Amygdala (tissue), 56 donors: ENCODE results near the gene MAN2A1.
A peak's percentile ranks its signal among the peaks of the same experiment; 100 is the strongest.
"Not testable (repeated sequence)": the region's sequence is repeated elsewhere in the genome, so short reads cannot be mapped to it uniquely, and the experiment has no call there.

Experiments
- DNase-seq, 56 donors: peaks; one replicate each; lab custom pipeline; 2025; lab: John Stamatoyannopoulos, UW

Gene MAN2A1

DNA sequence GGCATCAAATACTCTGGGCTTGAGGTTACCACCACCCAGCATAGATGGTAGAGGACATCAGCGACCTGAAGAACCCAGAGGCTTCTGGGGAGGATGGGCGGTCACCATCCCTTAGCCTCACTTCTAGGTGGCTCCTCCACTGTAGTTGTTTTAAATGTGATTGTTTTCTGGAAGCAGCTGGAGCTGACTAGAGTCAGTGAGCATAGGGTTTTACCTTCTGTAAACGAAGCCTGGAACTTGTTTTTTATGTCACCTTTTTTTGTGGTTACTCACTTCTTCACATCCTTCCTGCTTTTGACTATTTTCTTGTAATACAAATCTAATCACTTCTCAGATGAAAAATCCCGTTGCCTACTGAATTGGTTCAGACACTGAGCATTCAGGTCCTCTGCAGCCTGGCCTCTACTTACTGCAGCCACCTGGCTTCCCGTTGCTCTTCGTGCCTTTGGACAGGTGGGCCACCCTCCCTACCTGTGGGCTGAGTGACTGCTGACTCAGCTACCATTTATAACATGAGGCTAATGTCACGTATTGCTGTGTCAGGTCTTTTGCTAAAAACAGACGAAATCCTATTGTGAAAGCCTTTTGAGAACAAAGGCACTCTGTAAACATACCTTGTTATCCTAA lies 167.8 kb downstream of the MAN2A1 start:
- no peak for DNase-seq

DNA sequence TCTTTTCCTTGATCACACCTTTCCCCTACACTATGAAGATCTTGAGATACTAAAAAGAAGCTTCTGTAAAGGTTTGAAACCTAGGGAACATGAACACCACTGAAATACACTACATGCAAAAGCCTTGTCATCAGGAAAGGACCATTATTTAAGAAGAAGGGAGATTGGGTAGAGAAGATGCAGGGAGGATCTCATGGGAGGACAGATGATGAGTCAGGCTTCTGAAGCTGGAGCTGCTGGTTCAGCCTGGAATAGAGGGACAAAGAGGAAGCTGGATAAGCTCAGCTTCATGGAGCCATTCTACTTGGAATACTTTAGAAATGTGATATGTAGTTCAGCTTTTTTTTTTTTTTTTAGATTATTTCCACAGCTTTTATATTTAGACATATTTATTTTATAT lies 169.8 kb downstream of the MAN2A1 start:
- no peak for DNase-seq

DNA sequence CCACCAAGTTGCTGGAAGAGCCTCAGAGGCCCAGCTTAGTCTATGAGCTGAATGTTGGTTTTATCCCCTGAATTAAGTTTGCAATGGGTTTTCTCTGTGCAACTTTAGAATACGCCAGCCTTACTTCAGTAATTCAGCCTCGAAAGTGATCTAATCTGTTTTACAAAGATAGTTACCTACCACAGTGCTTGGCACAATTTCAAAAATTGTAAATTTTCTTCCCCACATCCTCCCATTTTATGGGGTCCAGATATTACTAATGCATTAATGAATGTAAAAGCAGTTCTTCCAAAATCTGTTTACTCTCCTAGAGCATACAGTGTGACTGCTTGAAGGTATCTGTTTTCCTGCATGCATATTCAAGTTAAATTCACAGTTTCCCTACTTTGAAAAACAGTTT lies 172.6 kb downstream of the MAN2A1 start:
- no peak for DNase-seq

DNA sequence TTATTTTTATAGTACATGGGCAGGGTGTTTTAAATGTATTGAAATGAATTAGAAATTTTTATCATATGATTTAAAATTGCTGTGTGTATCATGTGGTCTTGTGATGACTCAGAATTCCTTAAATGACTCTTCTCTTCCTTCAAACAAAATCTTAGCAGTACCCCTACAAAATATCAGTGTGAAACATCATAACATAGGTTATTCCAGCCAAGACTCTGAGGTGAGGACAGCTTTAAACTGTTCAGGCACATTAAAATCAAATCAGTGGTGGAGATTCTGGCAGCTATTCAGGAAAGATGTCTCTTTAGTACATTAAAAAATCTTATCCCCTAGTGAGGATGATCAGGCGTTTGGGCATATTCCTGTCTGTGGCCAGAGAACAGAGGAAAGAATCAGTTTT lies 174.0 kb downstream of the MAN2A1 start:
- no peak for DNase-seq

DNA sequence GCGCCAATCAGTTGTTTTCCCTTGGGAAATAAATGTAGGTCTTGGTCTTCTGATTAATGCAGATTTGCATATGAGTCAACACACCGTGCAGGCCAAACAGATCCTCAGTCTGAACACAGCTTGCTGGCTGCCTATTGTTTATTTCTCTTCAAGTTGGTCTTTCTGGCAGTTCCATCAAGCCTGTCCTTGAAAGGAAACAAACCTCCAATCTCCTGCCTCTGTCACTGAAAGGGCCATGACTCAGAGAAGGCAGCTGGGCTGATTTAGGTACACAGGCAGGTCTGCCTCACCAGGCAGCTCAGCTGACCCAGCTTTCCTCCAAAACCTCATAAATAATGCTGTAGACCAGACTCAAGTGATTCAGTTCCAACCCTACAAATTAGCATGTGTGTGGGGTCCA lies 175.9 kb downstream of the MAN2A1 start:
- DNase-seq = peak in 4 of 56 donors; percentile 6 to 18 (median 10)

DNA sequence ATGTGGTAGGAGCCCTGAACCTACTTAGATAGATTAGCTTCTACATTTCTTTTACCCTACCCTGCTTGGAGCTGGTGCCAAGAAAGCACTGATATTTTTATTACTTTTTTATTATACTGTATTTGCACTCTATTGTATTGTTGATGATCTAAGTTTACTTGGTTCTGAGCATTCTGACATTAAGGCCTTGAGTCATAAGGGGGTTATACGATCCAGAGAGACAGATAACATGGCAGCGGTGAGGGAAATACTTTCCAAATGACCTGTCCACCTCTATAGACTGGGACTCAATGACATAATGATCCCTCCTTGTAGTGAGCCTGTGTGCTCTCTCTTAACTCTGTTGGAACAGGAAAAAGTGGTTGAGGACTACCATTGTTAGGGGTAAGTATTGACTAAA lies 176.3 kb downstream of the MAN2A1 start:
- DNase-seq = no peak

DNA sequence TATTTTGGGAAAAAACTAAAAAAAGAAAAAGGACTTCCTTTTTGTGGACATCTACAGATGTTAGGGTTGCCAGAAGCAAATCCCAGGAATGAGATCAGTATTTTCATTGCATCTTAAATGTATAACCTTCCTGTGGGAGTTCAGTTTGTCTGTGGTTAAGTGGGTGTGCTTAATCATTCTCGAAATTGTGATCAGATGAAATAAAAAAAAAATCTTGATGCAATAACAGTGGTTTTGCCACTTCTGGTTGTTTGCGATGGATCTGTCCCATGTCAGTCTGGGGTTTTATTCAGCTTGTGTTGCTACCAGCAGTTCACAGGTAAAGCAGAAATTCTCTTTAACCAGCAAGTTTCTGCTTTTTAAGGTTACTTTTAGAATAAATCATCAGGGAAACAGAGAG lies 179.0 kb downstream of the MAN2A1 start:
- DNase-seq = no peak

DNA sequence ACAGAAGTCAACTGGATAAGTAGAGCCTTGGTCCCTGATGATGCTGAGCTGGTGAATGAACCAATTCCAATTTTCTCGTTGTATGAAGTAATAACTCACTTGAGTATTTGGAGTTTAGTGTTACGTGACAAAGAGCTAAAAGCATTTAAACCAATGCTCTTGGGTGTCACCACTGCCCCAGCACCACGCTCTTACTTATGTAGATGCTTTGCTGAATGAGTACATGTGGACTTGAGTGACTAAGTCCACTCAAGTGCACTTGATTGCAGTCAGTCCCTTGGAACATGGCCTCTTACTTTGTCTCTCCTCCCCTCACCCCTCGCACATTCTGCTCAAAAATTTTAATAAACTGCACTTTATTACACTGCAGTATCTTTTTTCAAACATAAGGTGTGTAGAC lies 184.0 kb downstream of the MAN2A1 start:
- no peak for DNase-seq

DNA sequence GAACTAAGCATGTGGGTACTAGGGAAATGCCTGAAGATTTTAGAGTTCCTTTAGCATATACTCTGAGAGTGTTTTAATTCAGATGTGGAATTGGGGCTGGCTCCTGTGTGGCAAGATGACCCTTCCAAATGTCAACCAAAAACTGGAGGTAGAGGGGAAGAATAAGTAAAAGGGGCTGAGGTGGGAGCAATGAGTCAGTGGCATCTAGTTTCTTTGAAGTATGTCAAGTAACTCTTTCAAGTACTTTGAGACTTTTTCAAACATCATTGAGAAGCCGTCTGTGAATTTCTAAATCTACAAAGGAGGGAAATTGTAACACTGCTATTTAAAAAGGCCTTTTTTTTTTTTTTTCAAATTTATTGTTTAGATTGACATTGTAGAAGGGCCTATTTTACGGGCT lies 184.4 kb downstream of the MAN2A1 start:
- DNase-seq = no peak

DNA sequence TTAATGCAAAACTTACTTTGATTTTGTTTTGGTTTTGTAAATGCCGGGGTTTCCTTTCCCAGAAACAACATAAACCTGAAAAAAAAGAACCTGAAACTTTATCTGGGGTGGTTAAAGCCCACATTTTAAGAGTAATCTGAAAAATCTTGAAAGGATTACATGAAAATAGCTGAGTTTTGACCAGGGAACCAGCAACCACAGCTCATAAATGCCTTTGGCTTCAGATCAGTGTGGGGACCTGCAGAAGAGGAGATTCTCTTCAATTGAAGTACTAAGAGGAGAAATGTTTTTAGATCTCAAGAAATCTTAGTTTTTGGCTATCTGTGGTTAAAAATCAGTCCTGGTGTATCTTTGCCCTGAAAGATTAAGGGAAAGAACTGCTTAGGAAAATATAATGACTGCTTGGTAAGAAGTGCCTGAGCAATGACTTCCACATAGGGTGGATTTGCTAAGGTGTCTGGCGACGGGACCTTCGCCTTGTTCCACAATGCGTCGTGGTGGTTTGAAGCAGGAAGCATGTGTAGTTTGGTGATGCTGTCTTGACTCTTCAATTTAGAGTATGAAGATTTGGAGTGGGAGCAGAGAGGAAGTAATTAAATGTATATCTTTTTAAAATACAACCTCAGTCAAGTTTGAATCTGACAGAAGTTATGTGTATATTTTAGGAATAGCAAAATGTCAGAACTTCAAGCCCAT lies 186.5 kb downstream of the MAN2A1 start:
- DNase-seq = no peak

DNA sequence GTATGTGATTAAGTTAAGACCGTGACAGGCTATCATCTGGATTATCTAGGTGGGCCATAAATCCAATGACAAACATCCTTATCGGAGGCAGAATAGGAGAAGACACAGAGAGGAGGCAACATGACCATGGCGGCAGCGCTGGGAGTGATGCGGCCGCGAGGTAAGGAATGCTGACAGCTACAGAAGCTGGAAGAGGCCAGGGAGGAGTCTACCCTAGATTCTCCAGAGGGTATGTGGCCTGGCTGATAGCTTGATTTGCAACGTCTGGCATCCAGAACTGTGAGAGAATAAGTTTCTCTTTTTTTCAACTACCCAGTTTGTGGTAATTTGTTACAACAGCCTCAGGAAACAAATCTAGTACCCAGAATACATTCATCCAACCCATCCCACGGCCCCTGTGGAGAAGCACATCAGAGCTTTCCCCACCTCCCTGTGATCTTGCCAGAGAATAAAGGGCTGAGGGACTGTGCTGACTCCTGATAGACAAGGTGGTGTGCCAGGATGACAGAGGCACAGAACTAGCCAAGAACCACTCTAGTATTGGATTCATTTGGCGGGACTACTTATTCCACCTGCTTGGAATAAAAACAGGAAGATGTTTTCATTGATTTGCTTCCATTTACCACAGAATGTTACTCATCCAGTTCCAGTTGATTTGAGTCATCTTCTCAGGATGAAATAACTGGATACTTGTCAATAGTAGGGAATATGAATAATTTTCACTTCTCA lies 187.4 kb downstream of the MAN2A1 start:
- no peak for DNase-seq

DNA sequence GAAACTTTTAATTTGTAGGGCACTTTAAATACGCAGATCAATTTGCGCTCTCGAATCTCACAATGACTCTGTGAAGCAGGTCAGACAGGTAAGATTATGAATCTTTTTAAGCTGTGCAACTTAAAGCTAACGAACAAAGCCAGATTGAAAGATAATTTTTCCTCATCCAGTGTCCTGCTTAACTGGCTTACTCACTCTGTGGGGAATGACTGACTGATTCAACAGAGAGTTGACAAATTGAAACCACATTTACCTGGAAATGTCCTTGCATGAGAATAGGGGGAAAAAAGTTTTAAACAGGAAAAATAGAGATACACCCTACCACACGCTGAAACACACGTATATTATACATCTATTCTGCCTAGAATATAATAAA lies 187.9 kb downstream of the MAN2A1 start:
- no peak for DNase-seq

DNA sequence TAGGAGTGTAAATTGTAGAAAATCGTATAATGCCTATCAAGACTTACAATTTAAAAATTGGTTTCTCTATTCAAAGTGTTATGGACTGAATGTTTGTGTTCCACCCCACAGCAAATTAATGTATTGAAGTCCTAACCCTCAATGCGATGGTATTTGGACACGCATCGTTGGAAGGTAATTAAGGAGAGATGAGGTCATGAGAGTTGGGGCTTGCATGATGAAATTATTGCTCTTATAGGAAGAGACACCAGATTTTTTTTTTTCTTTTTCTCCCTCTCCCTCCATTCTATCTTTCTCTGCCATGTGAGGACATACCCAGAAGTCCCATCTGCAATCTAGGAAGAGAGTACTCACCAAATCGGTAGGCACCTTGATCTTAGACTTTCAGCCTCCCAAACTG lies 189.2 kb downstream of the MAN2A1 start:
- DNase-seq = no peak

DNA sequence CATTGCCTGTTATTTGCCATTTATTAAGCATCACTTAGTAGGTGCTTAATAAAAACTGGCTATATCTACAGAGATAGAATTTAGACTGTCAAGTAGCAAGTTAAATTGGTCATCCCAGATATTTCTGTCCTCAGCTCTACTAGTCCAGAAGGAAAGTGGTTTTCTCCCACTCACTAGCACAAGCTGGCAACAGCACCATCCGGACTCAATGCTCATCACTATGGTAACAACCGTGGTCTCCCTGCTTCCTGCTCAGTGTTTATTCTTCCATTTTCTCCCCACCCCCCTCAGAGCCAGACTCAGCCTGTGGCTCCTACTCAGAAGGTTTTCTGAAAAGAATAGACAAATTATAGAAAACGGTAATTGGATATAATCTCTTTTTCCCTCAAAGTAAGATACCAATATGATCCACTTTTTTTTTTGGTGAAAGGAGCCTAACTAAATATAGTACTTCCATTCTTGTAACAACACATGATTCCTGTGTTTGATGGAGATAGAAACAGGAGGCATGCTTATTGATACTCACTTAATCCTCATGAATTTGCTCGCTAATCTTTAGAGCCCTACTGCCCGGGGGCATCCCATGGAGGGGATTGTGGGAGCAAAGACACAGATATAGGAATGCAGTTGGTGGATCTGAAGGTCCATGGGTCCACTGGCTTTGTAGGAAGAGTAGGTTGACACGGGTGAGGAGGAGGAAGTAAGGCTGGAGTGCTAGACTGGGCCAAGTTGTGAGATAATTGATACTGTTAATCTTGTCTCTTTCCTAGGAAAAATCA lies 191.4 kb downstream of the MAN2A1 start:
- peak in 26 of 56 donors; percentile 2 to 76 (median 18) for DNase-seq

DNA sequence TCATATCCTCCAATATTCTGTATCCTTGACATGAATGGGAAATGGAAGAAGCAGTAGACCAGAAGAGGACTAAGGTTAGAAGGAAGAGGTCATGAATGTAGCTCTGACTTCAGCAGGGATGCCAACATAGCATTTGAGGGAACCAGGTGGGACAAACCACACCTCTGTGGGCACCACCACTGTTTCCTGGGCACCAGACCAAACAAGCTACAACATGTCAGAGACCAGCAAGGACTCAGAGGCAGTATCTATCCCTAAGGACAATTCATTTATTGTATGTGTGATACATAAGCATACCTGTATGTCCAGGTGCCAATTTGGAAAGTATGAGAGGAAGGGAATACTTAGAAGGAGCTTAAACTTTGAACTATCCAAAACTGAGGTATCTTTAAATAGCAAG lies 192.8 kb downstream of the MAN2A1 start:
- DNase-seq = no peak

DNA sequence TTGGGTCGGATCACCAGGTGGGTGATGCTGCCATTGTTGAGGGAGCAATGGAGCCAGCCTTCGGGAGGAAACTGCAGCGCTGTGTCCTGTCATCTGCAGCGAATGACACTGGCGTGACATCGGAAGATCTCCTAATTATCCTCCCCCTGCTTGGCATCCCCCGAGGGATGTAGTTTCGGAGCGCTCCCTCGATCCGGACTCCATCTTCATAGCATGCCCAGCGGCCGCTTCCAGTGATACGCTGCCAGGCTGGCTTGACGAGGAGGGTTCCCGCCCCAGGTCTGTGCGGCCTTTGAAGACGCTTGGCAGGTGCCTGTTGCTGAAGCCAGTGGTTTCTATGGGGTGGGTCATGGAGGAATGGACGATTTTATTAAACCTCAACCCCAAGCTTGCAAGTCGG lies 194.9 kb downstream of the MAN2A1 start:
- DNase-seq = no peak

DNA sequence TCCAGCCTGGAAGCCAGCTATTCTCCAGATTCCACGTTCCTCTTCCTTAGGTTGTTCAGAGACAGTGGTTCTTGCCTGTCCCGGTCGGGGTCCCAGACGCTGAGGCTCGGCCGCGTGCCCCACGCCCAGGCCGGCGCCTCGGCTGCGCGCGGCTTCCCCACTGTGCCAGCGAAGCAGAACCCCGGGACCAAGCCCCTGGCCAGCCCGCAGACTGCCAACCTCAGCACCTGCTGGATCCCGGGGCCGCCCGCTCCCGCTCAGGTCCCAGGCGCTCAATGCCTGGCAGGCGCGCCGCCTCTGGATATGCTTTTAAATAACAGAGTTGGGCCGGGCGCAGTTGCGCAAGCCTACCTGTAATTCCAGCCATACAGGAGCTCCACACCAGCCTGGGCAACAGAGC lies 195.5 kb downstream of the MAN2A1 start:
- no peak for DNase-seq

DNA sequence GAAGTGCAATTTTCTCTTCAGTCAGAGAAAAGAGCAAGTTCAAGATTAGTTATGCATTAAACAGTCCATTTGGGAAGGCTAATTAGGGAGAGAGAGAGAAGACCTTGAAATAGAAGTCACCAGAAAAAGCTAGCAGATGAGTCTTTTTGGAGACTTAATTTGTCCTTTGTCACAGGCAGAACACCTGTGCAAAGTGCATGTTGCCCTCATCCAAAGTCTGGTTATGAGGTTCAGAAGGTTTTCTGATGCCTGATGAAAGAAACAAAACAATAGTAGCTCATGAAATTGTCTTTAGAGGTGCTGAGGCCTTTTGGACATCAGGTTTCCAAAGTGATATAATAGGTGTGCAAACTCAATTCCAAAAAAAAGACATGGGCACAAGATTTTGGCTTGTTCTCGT lies 199.3 kb downstream of the MAN2A1 start:
- no peak for DNase-seq

DNA sequence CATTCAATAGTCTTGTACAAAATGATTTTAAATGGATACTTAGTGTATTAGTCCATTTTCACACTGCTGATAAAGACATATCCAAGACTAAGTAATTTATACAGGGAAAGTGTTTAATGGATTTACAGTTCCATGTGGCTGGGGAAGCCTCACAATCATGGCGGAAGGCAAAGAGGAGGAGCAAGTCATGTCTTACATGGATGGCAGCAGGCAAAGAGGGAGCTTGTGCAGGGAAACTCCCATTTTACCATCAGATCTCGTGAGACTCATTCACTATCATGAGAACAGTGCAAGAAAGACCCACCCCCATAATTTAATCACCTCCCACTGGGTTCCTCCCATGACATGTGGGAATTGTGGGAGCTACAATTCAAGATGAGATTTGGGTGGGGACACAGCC lies 203.5 kb downstream of the MAN2A1 start:
- not testable (repeated sequence) for DNase-seq

DNA sequence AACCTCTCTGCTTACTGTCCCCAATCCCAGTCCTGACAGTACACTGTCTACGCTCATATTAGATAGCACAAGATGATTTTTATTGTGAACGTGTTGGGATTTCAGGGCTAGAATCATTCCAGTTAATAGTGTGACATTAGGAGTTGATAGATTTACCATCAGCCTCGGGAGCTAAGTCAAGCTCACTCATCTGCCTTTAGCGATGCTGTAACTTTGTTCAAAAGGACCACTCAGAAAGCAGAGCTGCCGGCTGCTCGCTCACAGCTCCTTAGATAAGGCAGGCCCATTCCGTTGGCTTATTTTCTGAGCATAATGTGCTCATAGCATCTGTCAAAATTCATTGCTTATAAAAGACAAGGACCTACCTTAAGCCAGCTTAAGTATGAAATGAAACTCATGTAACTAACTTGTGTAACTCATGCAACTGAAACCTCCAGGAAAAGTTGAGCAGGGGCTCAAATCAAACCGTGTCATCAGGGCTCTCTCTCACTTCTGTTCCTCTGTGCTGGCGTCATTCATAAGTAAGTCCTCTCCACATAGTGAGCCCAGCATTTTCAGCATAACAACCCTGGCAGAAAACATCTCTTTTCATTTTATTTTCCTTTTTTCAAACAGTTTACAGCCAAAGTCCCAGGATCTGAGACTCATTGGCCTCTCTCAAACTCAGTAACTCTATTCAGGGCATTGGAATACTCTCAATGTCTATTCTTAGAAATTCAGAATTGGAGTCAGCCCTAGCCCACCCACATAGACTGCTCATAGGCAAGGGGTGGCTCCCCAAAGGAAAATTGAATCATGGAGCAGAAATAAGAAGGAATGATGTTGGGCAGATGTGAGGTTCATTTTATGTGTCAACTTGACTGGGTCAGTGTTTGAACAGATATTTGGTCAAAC lies 208.8 kb downstream of the MAN2A1 start:
- no peak for DNase-seq
